GM23338 (cell line): ENCODE results near the gene MRPL1.

Experiments
- CTCF ChIP-seq, 2 experiments: fragments of 200-600 bp in 1 of 2; sonication (generic) in 1 of 2; conservative IDR thresholded peaks; 2 replicates each; pipeline versions ENCODE4 v1.5.1 to v1.6.1; 2016 to 2017; ENCODE audit warnings: antibody characterized with exemption in 2 of 2, low read depth in 2 of 2, mild to moderate bottlenecking in 2 of 2, moderate library complexity in 1 of 2
- EZH2 ChIP-seq: fragments of 200-600 bp; sonication (generic); IDR thresholded peaks from one replicate; pipeline ENCODE4 v1.8.0; 2017; ENCODE audit warnings: antibody characterized with exemption, mild to moderate bottlenecking, low read depth; ENCODE audit not compliant: unreplicated experiment
- EZH2phosphoT487 ChIP-seq: fragments of 200-600 bp; sonication (generic); IDR thresholded peaks from one replicate; pipeline ENCODE4 v1.8.1; 2018; ENCODE audit warnings: antibody characterized with exemption; ENCODE audit not compliant: unreplicated experiment
- NANOG ChIP-seq: IDR thresholded peaks from 2 replicates; pipeline ENCODE4 v1.6.1; 2016; ENCODE audit warnings: antibody characterized with exemption, borderline replicate concordance
- POLR2AphosphoS5 ChIP-seq: IDR thresholded peaks from 2 replicates; pipeline ENCODE4 v1.6.1; 2016; ENCODE audit warnings: antibody characterized with exemption, low read depth

GRCh38 chr4:77865259-77865658 is 2.6 kb downstream of the MRPL1 start:
- TF ChIP-seq NANOG = no peak
- TF ChIP-seq CTCF (conservative IDR thresholded peaks at IDR 0.05; ENCODE audit: low read depth in 2 of 2) = no peak
- no peak for TF ChIP-seq POLR2AphosphoS5
- TF ChIP-seq EZH2phosphoT487 = no peak
- no peak for TF ChIP-seq EZH2
